RWPE2 (cell line): ENCODE measurements around the gene CHADL.
"Not testable (repeated sequence)": the region's sequence is repeated elsewhere in the genome, so short reads cannot be mapped to it uniquely, and the experiment has no call there.

ENCODE experiments used
- ATAC-seq: fragments of 200-7000 bp; cut with Tn5 transposase; 3 replicates; pipeline ENCODE4 v1.9.1; 2021; ENCODE audit warnings: low read depth
- DNase-seq: peaks from one replicate; pipeline ENCODE4 v3.0.0-alpha.2; 2020; ENCODE audit warnings: low spot score
- H3K27ac ChIP-seq: fragments of 450-650 bp; 2 replicates; pipeline ENCODE4 v1.5.1; 2017; ENCODE audit warnings: mild to moderate bottlenecking; ENCODE audit not compliant: poor library complexity, severe bottlenecking
- H3K27me3 ChIP-seq: fragments of 250-450 bp; sonication (Bioruptor Pico); 2 replicates; pipeline ENCODE4 v1.5.1; 2021; ENCODE audit warnings: mild to moderate bottlenecking, moderate library complexity; ENCODE audit not compliant: insufficient read depth, poor library complexity, severe bottlenecking
- H3K36me3 ChIP-seq: fragments of 250-450 bp; sonication (Bioruptor Pico); 2 replicates; pipeline ENCODE4 v1.5.1; 2020; ENCODE audit warnings: low read depth, mild to moderate bottlenecking, moderate library complexity
- H3K4me1 ChIP-seq: fragments of 250-450 bp; sonication (Bioruptor Pico); 2 replicates; pipeline ENCODE4 v1.5.1; 2021; ENCODE audit warnings: mild to moderate bottlenecking, moderate library complexity; ENCODE audit not compliant: insufficient read depth, poor library complexity, severe bottlenecking
- H3K4me3 ChIP-seq: fragments of 250-450 bp; sonication (Bioruptor Pico); 2 replicates; pipeline ENCODE4 v1.5.1; 2021; ENCODE audit warnings: mild to moderate bottlenecking, moderate library complexity; ENCODE audit not compliant: severe bottlenecking
- H3K9me3 ChIP-seq: fragments of 250-450 bp; sonication (Bioruptor Pico); 2 replicates; pipeline ENCODE4 v1.5.1; 2021; ENCODE audit warnings: mild to moderate bottlenecking, moderate library complexity; ENCODE audit not compliant: severe bottlenecking
- CTCF ChIP-seq: fragments of 450-650 bp; IDR thresholded peaks from one replicate; pipeline ENCODE4 v1.5.1; 2017; ENCODE audit warnings: mild to moderate bottlenecking, moderate library complexity; ENCODE audit not compliant: poor library complexity, severe bottlenecking

Gene CHADL

GRCh38 chr22:41184679-41185078 lies 56.1 kb downstream of the CHADL start:
- ATAC-seq: no peak
- Histone ChIP-seq H3K36me3 (no peaks in the 10 kb centered on the region), H3K9me3 (no peaks in the 10 kb centered on the region), H3K4me1 (peaks cover 8% of the 10 kb centered on the region), H3K4me3 (no peak overlapping the region), H3K27me3 (no peaks in the 10 kb centered on the region), H3K27ac (no peak overlapping the region)
- TF ChIP-seq CTCF: no peak
- no peak for DNase-seq

GRCh38 chr22:41181349-41182241 lies 59.1 kb downstream of the CHADL start:
- TF ChIP-seq CTCF: no peak
- H3K27ac ChIP-seq: peak overlapping the region; percentile 39
- DNase-seq: no peak
- no peak overlapping the region for H3K4me3 ChIP-seq
- H3K27me3 ChIP-seq: no peaks in the 10 kb centered on the region
- H3K36me3 ChIP-seq: peaks cover 19% of the 10 kb centered on the region
- ATAC-seq: peak; percentile 82
- no peaks in the 10 kb centered on the region for H3K9me3 ChIP-seq
- H3K4me1 ChIP-seq: peaks cover 8% of the 10 kb centered on the region

GRCh38 chr22:41180926-41181325 lies 59.8 kb downstream of the CHADL start:
- no peaks in the 10 kb centered on the region for H3K9me3 ChIP-seq
- no peak for ATAC-seq
- H3K27ac ChIP-seq: peak overlapping the region; percentile 39
- H3K4me1 ChIP-seq: peaks cover 8% of the 10 kb centered on the region
- no peak for TF ChIP-seq CTCF
- H3K4me3 ChIP-seq: no peak overlapping the region
- peaks cover 26% of the 10 kb centered on the region for H3K36me3 ChIP-seq
- no peaks in the 10 kb centered on the region for H3K27me3 ChIP-seq
- no peak for DNase-seq

GRCh38 chr22:41180362-41180761 lies 60.4 kb downstream of the CHADL start:
- H3K4me3 ChIP-seq, H3K27me3 ChIP-seq, H3K4me1 ChIP-seq, H3K9me3 ChIP-seq, H3K27ac ChIP-seq, DNase-seq, ATAC-seq: not testable (repeated sequence)
- H3K36me3 ChIP-seq: peaks cover 32% of the 10 kb centered on the region
